ENCODE data around the gene KLHDC8A.
"Not testable (repeated sequence)": the region's sequence is repeated elsewhere in the genome, so short reads cannot be mapped to it uniquely, and the experiment has no call there.

The KLHDC8A gene

DNA sequence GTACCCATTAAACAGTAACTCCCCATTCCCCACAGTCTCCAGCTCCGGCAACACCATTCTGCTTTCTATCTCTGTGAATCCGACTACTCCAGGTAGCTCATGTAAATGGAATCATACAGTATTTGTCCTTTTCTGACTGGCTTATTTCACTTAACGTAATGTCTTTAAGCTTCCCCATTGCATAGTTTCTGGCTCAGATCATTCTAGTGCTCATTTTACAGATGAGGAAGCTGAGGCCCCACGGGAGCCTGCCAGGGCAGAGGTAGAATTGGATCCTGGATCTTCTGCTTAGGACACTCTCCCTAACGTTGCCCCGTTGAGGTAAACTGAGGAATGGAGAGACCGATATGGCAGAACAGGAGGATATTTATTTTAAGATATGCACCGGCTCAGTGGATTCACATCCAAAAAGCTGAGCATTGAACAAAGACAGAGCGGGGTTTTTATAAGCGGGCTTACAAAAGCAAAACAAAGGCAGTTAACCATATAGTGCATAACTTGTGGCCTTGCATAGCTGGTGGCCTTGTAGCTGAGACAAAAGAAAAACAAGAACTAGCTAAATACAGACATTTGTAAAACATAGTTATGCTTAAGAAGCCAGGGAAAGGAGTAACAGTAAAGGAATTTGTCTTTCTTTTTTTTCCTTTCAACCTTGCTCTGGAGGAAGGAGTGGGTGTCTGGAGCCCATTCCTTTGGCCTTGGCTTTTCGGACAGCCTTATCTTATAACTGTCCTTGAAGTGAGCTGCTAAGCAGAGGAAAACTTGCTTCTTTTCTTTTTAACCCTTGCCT lies 15.3 kb upstream of the KLHDC8A start:
- no peak for DNase-seq (ENCODE audit: low spot score)

DNA sequence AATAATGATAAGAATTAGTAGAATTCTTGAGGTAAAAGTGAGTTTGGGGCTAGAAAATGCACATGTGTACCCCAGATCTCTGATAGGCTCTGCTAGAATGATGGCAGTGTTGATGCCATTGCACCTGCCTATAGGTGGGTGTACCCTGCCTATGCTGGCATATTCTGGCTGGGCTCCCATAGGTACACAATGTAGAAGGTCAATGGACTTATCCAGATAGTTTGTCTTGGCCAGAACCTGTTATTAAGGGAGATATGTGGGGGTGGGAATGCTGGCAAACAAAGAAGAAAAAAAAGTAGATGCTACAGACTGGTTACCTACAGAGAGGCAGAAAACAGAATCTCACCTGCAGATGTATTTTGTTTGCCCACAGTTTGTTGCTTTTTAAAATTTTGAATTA lies 14.1 kb upstream of the KLHDC8A start:
- no peak for DNase-seq (ENCODE audit: low spot score)

DNA sequence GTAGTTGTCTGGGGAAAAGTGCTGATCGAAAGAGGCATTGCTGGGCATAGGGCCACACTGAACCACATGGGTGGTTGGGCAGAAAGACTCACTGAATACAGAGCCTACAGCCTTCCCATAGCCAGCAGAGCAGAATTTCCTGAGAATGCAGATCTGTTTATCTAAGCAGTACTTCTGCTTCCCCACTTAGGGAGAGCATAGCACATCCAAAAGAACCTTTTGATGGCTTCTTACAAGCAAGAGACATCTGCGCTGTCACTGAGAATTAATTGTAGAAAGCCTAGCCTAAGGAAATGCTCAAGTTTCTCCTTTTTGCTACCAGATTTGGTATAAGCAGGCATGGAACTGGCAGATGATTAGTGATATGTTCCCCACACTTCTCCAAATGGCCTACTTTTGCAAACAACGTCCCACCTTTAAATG lies 13.0 kb upstream of the KLHDC8A start:
- DNase-seq (ENCODE audit: low spot score) = no peak

DNA sequence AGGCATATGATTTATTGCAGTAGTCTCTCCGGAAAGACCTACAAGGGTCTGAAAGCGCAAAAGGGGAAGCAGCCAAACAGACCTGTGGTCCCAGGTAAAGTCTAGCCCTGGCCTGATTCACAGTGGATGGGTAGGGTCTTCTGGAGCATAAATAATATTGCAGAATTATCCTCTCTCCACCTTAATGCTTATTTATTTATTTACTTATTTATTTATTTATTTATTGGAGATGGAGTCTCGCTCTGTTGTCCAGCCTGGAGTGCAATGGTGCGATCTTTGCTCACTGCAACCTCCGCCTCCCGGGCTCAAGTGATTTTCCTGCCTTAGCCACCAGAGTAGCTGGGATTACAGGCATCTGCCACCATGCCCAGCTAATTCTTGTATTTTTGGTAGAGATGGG lies 11.8 kb upstream of the KLHDC8A start:
- DNase-seq (ENCODE audit: low spot score) = no peak

DNA sequence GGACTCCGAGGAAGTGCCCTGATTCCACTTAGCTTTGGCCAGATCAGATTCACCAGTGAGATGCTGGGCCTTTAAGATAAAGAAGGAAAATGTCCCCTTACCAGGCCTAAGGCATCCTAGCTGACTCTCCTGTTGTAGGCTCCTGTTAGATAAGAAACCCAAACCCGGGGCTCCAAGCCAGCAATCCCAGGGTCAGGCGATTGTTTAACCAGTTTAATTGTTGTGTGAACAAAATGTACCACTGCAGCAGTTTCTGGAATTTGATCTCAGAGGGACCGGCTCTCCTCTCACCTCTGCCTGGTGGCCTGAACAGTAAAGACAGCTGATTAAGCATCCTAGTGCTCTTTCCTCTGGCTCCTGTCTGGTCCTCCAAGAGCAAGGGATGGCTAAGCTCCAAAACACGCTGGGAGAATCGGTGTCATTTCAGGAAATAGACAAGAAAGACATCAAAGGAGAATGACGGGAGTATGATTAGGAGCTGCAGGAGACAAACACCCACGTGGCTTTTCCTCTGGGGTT lies 9.3 kb upstream of the KLHDC8A start:
- DNase-seq (ENCODE audit: low spot score) = no peak

DNA sequence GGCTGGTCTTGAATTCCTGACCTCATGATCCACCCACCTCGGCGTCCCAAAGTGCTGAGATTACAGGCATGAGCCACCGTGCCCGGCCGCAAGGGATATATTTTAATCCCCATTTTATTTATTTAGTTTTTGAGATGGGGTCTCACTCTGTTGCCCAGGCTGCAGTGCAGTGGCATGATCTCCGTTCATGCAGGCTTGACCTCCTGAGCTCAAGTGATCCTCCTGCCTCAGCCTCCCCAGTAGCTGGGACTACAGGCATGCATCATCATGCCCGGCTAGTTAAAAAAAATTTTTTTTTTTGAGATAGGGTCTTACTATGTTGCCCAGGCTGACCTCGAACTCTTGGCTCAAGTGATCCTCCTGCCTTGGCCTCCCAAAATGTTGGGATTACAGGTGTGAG lies 8.4 kb upstream of the KLHDC8A start:
- not testable (repeated sequence) for DNase-seq (ENCODE audit: low spot score)

DNA sequence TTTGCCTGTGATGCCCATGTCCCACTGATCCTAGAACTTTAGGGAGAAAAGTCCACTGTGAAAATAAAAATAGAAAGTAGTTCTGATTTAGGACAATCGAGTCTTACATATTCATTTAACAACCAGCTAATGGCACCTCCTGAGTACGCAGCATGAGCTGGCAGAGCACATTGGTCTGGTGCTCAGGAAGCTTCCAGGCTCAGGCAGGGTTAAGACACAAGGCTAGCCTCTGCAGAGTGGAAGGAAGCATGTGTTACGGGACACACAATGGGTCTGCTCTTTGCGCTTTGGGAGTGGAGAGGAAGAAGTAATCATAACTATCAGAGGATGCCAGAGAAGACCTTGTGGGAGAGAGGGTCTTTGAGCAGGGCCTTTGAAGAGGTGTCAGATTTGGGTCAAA lies 4.2 kb upstream of the KLHDC8A start:
- no peak for DNase-seq (ENCODE audit: low spot score)

DNA sequence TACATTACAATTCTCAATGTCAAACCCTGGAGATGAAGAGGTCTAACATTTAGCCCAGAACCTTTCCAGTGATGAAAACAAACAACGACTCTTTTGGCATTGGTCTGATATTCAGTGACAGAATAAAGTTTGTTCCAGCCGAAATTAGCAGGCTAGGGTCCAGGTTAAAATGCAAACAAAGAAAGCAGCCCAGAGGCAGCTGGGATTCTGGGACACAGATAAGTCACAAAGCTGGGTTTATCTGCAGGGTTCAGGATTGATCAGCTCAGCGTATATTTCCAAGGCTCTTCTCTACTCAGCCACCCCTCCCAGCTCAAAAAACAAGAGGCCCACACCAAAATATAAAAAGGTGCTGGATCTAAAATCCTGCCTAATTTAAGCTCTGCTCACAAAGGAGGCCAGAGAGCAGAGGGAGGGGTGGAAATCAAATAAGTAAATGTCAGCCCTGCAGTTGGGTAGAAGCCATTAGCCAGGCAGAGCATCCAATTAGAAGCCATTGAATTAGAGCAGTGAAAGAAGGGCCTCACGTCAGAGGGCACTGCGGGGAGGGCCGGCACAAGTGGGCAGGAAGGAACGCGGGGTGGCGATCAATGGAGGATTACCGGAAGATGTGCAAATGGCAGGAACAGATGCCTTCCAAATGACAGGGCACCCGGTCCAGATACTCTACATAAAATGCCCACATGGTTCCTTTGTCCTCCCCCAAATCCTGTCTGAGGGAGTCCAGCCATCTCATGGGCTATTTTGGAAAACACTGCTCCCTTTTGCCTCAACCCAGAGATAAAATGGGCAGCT lies 3.2 kb upstream of the KLHDC8A start:
- DNase-seq (ENCODE audit: low spot score) = no peak

GRCh38 chr1:205358579-205358978 lies 1.9 kb upstream of the KLHDC8A start:
- DNase-seq (ENCODE audit: low spot score) = no peak

- no peak for DNase-seq (ENCODE audit: low spot score)
These were observed 845 bp upstream of the KLHDC8A start for GRCh38 chr1:205357567-205357966.

DNA sequence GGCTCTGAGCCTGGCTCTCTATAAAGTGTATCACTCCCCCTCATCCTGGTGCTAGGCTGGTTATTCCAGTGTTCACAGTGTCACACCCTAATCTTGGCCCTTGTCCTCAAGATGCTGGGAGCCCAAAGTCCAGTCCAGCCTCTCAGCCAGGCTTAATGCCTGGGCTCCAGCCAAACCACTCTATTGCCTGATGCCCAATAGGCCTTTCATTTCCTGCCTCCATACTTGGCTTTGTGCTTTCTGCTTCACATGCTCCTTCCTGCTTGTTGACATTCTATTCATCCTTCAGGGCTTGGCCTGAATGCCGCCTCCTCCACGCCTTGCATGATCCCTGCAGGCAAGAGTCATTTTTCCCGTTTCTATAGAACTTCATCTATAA lies 1.7 kb downstream of the KLHDC8A start:
- DNase-seq (ENCODE audit: low spot score) = no peak

GRCh38 chr1:205354259-205355074 lies 2.3 kb downstream of the KLHDC8A start:
- DNase-seq (ENCODE audit: low spot score) = peak; percentile 84

DNA sequence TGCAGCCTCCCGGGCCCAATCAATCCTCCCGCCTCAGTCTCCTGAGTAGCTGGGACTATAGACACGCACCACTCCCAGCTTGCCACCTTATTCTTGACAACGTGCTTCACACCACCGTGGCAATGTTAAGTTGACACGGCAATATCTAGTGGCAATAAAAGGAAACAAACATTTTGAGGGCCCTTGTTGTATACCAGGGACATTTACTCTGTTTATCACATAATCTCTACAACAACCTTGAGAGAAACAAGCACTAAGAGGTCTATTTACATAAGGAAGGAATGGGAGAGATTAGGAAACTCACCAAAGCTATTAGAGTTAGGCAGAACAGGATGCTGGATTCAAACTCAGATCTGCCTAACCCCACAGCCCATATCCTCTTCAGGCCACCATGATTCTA lies 3.1 kb downstream of the KLHDC8A start:
- DNase-seq (ENCODE audit: low spot score) = no peak

GRCh38 chr1:205353191-205353590 lies 3.5 kb downstream of the KLHDC8A start:
- no peak for DNase-seq (ENCODE audit: low spot score)

DNA sequence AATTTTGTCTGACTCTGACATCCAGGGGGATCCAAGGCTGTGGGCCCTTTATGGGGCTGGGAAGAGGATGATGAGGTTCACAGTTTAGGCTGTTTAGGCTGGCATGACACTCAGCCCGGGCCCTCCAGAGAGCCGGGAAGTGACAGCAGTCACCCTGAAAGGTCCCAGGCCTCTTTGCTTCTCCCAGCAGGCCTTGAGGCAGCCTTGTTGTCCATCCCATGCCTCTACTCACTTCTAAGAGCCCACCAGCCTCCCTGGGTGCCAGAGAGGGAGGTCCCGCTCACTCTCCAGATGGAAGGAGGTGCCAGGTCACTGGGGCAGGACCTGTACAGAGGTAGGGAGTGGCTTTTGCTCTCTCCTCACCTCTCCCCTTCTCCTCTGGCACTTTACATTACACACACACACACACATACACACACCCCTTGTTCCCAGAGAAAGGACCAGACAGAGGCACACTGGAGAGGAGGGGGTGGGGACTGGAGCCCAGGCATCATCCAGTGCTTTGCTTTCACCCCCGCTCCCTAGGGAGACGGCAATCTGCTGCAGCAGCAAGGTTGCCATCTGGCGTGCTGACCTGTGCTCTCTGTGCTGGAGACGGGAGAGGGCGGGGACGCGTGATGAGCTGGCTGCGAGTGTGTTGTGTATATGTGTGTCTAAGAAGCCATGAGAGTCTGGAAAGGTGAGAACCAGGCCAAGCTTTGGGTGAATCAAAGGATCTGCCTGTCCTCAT lies 4.6 kb downstream of the KLHDC8A start:
- DNase-seq (ENCODE audit: low spot score) = peak; percentile 25

- DNase-seq (ENCODE audit: low spot score) = no peak
These were observed 6.0 kb downstream of the KLHDC8A start for GRCh38 chr1:205350691-205351141.

- DNase-seq (ENCODE audit: low spot score) = no peak
These were observed 6.6 kb downstream of the KLHDC8A start for GRCh38 chr1:205350124-205350523.

DNA sequence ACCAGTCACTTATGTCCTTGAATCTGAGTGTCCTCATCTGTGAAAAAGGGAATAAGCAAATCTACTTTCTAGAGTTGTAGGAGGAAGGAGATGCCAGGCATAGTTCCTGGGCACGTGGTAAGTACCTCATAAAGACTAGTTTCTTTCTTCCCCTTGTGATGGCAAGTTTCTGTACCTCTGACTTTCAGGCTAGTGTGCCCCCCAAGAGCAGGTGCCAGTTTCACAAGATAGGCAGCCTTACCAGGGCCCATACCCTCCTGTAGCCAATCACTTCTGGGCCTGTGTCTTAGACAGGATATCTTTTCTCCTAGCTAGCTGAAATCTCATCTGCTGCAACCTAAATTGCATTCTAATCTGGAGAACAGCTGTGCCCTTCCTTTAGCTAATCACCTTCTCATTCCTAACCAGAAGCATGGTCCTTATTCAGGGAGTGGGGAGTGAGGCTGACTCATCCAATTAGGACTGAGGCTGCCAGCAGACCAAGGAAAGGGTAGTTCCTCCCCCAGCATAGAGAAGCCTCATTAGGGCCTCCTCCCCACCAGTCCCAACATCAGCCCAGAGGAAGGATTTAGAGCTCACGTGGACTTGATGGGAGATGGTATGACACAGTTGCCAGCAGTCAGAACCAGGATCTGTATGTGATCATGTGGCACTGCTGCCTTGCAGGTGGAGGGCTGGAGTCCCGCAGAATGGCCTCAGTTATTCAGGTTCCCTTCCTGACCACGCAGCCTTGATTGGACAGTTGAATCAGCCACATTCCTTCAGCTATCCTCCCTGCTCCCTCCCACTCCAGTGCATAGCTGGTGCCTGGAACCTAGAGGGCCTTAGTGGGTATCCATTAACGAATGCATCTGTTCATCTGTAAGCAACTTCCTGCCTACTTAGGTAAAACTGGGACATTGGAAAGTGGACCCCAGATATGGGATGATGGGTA lies 7.9 kb downstream of the KLHDC8A start:
- peak; percentile 9 for DNase-seq (ENCODE audit: low spot score)

- DNase-seq (ENCODE audit: low spot score) = peak; percentile 32
These were observed 9.7 kb downstream of the KLHDC8A start for GRCh38 chr1:205346956-205347574.

- DNase-seq (ENCODE audit: low spot score) = no peak
These were observed 11.0 kb downstream of the KLHDC8A start for GRCh38 chr1:205345761-205346160.

All from hematopoietic multipotent progenitor cell treated with erythropoietin and hydrocortisone succinate and interleukin-3 and kit ligand, for 17 days (in vitro differentiated cells).